A673 (cell line): Measurements from ENCODE around the gene NECAB3.

ENCODE experiments used
- CTCF ChIP-seq: fragments of 300-800, 200-600 bp; sonication (generic); conservative IDR thresholded peaks from 2 replicates; pipeline ENCODE4 v1.5.1; 2017; ENCODE audit warnings: low read depth, mild to moderate bottlenecking, antibody characterized with exemption, low read length, moderate library complexity, mixed read lengths
- EZH2 ChIP-seq: fragments of 200-600 bp; sonication (generic); IDR thresholded peaks from 2 replicates; pipeline ENCODE4 v1.6.1; 2017; ENCODE audit warnings: borderline replicate concordance, low read depth, mild to moderate bottlenecking, mixed read lengths, antibody characterized with exemption, low read length; ENCODE audit not compliant: poor library complexity, severe bottlenecking

- TF ChIP-seq CTCF (no peak), EZH2 (no peak)
Observed at GRCh38 chr20:33672426-33673113, 1.7 kb downstream of the NECAB3 start.
